OCI-LY1 (cell line): Measurements from ENCODE around the gene UMPS.

Source experiments
- H2AFZ ChIP-seq: fragments of 200-600 bp; sonication (generic), shearing (Covaris generic); 2 replicates; pipeline ENCODE4 v1.6.0; 2014; ENCODE audit warnings: antibody characterized with exemption, mild to moderate bottlenecking, low read length
- H3F3A ChIP-seq: fragments of 200-600 bp; sonication (generic), shearing (Covaris generic); 2 replicates; pipeline ENCODE4 v1.6.0; 2014; ENCODE audit warnings: mild to moderate bottlenecking, antibody characterized with exemption, low read length, moderate library complexity; ENCODE audit not compliant: insufficient read depth
- H3K27ac ChIP-seq: fragments of 200-600 bp; sonication (generic); 2 replicates; pipeline ENCODE4 v1.5.1; 2014; ENCODE audit warnings: low read length, mixed run types, mild to moderate bottlenecking, low read depth; ENCODE audit not compliant: poor library complexity, severe bottlenecking
- H3K27me3 ChIP-seq: fragments of 200-600 bp; sonication (generic); 2 replicates; pipeline ENCODE4 v1.6.0; 2014; ENCODE audit warnings: antibody characterized with exemption, mild to moderate bottlenecking, low read length, moderate library complexity; ENCODE audit not compliant: insufficient read depth
- H3K36me3 ChIP-seq: fragments of 200-600 bp; sonication (generic); 2 replicates; pipeline ENCODE4 v1.6.1; 2014; ENCODE audit warnings: mild to moderate bottlenecking, antibody characterized with exemption, low read length, moderate library complexity, mixed read lengths; ENCODE audit not compliant: insufficient read depth
- H3K4me1 ChIP-seq: fragments of 200-600 bp; sonication (generic); 2 replicates; pipeline ENCODE4 v1.5.1; 2014; ENCODE audit warnings: mild to moderate bottlenecking, low read length, moderate library complexity; ENCODE audit not compliant: insufficient read depth, severe bottlenecking
- H3K4me2 ChIP-seq: fragments of 200-600 bp; sonication (generic), shearing (Covaris generic); 2 replicates; pipeline ENCODE4 v1.6.1; 2014; ENCODE audit warnings: low read length
- H3K4me3 ChIP-seq: fragments of 200-600 bp; sonication (generic); 2 replicates; pipeline ENCODE4 v1.5.1; 2014; ENCODE audit warnings: low read length, low read depth, mild to moderate bottlenecking, mixed read lengths; ENCODE audit not compliant: poor library complexity, severe bottlenecking
- H3K79me2 ChIP-seq: fragments of 200-600 bp; shearing (Covaris generic); 2 replicates; pipeline ENCODE4 v1.6.1; 2016; ENCODE audit warnings: mixed run types, low read length, mixed read lengths; ENCODE audit not compliant: insufficient read depth
- H3K9ac ChIP-seq: fragments of 200-600 bp; sonication (generic), shearing (Covaris generic); 2 replicates; pipeline ENCODE4 v1.6.1; 2014; ENCODE audit warnings: mild to moderate bottlenecking, low read length, mixed read lengths
- H3K9me2 ChIP-seq: fragments of 200-600 bp; sonication (generic), shearing (Covaris generic); 2 replicates; pipeline ENCODE4 v1.6.1; 2014; ENCODE audit warnings: low read depth, mild to moderate bottlenecking, low read length, mixed read lengths
- H3K9me3 ChIP-seq: fragments of 200-600 bp; shearing (Covaris generic); 2 replicates; pipeline ENCODE4 v1.6.1; 2014; ENCODE audit warnings: low read length, mixed read lengths
- H4K20me1 ChIP-seq: fragments of 200-600 bp; sonication (generic), shearing (Covaris generic); 2 replicates; pipeline ENCODE4 v1.6.0; 2016; ENCODE audit warnings: mild to moderate bottlenecking, low read length; ENCODE audit not compliant: insufficient read depth
- CTCF ChIP-seq: fragments of 200-600 bp; sonication (generic), shearing (Covaris generic); IDR thresholded peaks from 2 replicates; pipeline ENCODE4 v1.5.1; 2017; ENCODE audit warnings: mild to moderate bottlenecking, antibody characterized with exemption, low read length, moderate library complexity, mixed read lengths
- EZH2 ChIP-seq: fragments of 200-600 bp; sonication (generic), shearing (Covaris generic); IDR thresholded peaks from 2 replicates; pipeline ENCODE4 v1.8.0; 2017; ENCODE audit warnings: borderline replicate concordance, mixed run types, mild to moderate bottlenecking, antibody characterized with exemption, low read length, moderate library complexity, mixed read lengths

UMPS gene

GRCh38 chr3:124697302-124697701 is 33.0 kb upstream of the UMPS start:
- H2AFZ ChIP-seq = no peak overlapping the region
- no peaks in the 10 kb centered on the region for H3K4me1 ChIP-seq
- no peaks in the 10 kb centered on the region for H3K79me2 ChIP-seq
- H3K9me3 ChIP-seq = no peaks in the 10 kb centered on the region
- H3K27ac ChIP-seq = no peak overlapping the region
- no peaks in the 10 kb centered on the region for H3K9me2 ChIP-seq
- no peaks in the 10 kb centered on the region for H3K36me3 ChIP-seq
- H3K4me3 ChIP-seq = no peak overlapping the region
- no peak overlapping the region for H3K4me2 ChIP-seq
- H4K20me1 ChIP-seq = no peaks in the 10 kb centered on the region
- TF ChIP-seq EZH2 = no peak
- no peak for TF ChIP-seq CTCF
- no peaks in the 10 kb centered on the region for H3F3A ChIP-seq
- H3K9ac ChIP-seq = no peak overlapping the region
- H3K27me3 ChIP-seq = no peaks in the 10 kb centered on the region

- Histone ChIP-seq H3K4me1 (no peaks in the 10 kb centered on the region), H3K4me3 (no peak overlapping the region), H2AFZ (no peak overlapping the region), H3K9me2 (no peaks in the 10 kb centered on the region), H3K4me2 (no peak overlapping the region), H3K9me3 (no peaks in the 10 kb centered on the region), H3K9ac (no peak overlapping the region), H3K27me3 (no peaks in the 10 kb centered on the region), H3K79me2 (no peaks in the 10 kb centered on the region), H3K36me3 (no peaks in the 10 kb centered on the region), H3F3A (no peaks in the 10 kb centered on the region), H4K20me1 (no peaks in the 10 kb centered on the region), H3K27ac (no peak overlapping the region)
- TF ChIP-seq EZH2 = no peak
- TF ChIP-seq CTCF = no peak
Observed at GRCh38 chr3:124698030-124698770, 32.1 kb upstream of the UMPS start.

- H3K4me2 ChIP-seq = no peak overlapping the region
- no peak for TF ChIP-seq EZH2
- TF ChIP-seq CTCF = no peak
- no peaks in the 10 kb centered on the region for H3F3A ChIP-seq
Observed at GRCh38 chr3:124699051-124699450, 31.2 kb upstream of the UMPS start.

More at GRCh38 chr3:124699051-124699450, 31.2 kb upstream of the UMPS start:
- no peaks in the 10 kb centered on the region for H3K36me3 ChIP-seq
- H4K20me1 ChIP-seq = no peaks in the 10 kb centered on the region
- H3K9me3 ChIP-seq = no peaks in the 10 kb centered on the region
- H3K79me2 ChIP-seq = no peaks in the 10 kb centered on the region
- H3K9ac ChIP-seq = no peak overlapping the region
- no peaks in the 10 kb centered on the region for H3K4me1 ChIP-seq
- H3K4me3 ChIP-seq = no peak overlapping the region
- H3K27ac ChIP-seq = no peak overlapping the region
- H3K9me2 ChIP-seq = no peaks in the 10 kb centered on the region
- no peaks in the 10 kb centered on the region for H3K27me3 ChIP-seq
- H2AFZ ChIP-seq = no peak overlapping the region
